Fibroblast of villous mesenchyme (primary cell): ENCODE results near the gene PVALB. TPM values are rescaled to one million over a fixed set of nuclear protein-coding genes. Genes with fewer than 3 reads are reported as not detected.

Experiments
- DNase-seq: peaks from one replicate; pipeline ENCODE4 v3.0.0-alpha.2; 2010; ENCODE audit warnings: low read depth
- H3K4me3 ChIP-seq: 2 replicates; pipeline ENCODE4 v1.5.1; 2011; ENCODE audit warnings: low read depth, mild to moderate bottlenecking, low read length
- total RNA-seq: library from RNA; depleted of rRNA; stranded (reverse); fragments of >200 nt; gene quantifications from 2 replicates; pipeline ENCODE4 v1.2.3, GENCODE V29; 2012
- TF ChIP-seq, protein P1 (sequence below): IDR thresholded peaks from 2 replicates; pipeline ENCODE4 v1.5.1; 2012; ENCODE audit warnings: low read depth, mild to moderate bottlenecking, low read length; ENCODE audit not compliant: insufficient read depth

The PVALB gene
- total RNA-seq, 1 donor, result not detected

GRCh38 chr22:36776722-36777121, 40.1 kb downstream of the PVALB start:
- TF ChIP-seq, protein P1, sequence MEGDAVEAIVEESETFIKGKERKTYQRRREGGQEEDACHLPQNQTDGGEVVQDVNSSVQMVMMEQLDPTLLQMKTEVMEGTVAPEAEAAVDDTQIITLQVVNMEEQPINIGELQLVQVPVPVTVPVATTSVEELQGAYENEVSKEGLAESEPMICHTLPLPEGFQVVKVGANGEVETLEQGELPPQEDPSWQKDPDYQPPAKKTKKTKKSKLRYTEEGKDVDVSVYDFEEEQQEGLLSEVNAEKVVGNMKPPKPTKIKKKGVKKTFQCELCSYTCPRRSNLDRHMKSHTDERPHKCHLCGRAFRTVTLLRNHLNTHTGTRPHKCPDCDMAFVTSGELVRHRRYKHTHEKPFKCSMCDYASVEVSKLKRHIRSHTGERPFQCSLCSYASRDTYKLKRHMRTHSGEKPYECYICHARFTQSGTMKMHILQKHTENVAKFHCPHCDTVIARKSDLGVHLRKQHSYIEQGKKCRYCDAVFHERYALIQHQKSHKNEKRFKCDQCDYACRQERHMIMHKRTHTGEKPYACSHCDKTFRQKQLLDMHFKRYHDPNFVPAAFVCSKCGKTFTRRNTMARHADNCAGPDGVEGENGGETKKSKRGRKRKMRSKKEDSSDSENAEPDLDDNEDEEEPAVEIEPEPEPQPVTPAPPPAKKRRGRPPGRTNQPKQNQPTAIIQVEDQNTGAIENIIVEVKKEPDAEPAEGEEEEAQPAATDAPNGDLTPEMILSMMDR, result no peak
- peak overlapping the region; percentile 36 for H3K4me3 ChIP-seq
- no peak for DNase-seq

GRCh38 chr22:36775964-36776669, 40.7 kb downstream of the PVALB start, which contains the start of gene IFT27:
TSS of gene IFT27 (minus strand) at chr22:36776119. CDS start at chr22:36775707, 412 bp downstream.
- peak within 1 kb of the TSS; percentile 89 for H3K4me3 ChIP-seq
- DNase-seq, result peak; percentile 100
- TF ChIP-seq, protein P1, result no peak

DNA sequence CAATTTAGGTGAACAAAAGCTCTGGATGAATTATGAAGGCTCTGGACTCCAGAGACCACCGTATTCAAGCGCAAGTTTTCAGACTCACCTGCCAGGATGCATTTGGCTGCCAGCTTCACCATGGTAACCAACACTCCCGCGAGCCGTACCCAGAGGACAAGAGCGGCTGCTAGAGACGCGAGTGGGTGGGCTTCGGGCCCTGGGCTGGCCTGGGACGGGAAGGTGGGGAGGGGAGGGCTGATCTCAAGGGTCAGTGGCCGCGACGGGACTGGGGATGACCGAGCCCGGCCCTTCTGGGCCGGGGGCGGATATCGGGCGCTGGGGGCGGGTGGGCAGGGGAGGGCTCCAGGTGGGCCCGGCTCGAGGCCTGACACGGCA, 41.3 kb downstream of the PVALB start:
- no peak for DNase-seq
- H3K4me3 ChIP-seq, result peak overlapping the region; percentile 89
- TF ChIP-seq, protein P1, result no peak

- DNase-seq, result peak; percentile 47
- TF ChIP-seq, protein P1, result peak; percentile 45
Measured at GRCh38 chr22:36773935-36774334, 42.9 kb downstream of the PVALB start.

DNA sequence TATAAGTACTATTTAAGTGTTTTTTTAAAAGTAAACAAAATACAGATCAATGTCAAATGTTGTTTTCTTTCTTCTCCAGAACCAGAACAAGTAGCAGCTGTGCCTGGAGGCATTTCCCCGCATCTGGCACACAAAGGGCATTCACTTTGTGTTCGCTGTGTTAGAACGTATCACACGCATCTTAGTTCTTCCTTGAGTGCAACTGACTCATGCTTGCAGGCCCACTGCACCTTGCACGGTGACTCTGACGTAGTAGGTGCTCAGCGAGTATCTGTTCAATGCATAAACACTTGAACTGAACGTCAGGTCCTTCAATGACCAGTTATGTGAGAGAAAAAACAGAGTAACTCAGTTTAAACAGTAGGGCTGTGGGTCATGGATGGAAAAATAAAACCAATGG, 44.4 kb downstream of the PVALB start:
- TF ChIP-seq, protein P1, result no peak
- no peak overlapping the region for H3K4me3 ChIP-seq
- no peak for DNase-seq

More at GRCh38 chr22:36773935-36774334, 42.9 kb downstream of the PVALB start:
- H3K4me3 ChIP-seq, result no peak overlapping the region

DNA sequence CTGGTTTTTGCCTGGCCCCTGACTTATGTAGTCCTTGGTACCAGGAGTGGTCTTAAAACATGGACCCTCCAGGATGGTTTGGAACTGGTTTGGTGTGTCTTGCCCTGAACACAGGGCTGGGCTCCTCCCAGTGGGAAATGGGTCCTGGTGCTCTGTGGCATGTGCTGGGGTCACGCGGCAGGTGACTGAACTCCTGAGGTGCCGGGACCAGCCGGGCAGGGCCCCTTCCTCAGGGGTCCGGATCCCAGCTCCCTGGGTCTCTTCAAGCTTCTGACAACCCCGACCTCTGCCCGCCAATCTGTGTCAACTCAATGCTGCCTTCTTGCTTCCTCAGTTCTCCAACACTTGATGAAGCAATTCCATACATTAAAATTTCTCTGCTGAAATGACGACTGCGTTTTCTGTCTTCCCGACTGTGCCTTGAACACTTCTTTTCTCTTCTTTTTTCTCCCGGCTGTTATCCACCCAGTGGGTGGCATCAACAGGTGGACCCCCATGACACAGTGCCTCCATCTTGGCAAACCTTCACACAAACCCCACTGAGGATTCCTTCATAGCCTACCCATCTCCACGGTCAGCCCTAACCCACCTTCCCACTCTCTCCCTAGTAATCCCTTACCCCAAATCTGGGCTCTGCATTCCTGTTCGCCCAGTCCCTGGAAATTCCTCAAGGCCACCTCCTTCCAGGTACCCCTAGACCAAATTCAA, 45.3 kb downstream of the PVALB start:
- H3K4me3 ChIP-seq, result no peak overlapping the region
- TF ChIP-seq, protein P1, result no peak
- DNase-seq, result no peak
